ENCODE data around the gene STXBP5.

STXBP5 gene

GRCh38 chr6:147287869-147288271, 83.7 kb downstream of the STXBP5 start:
- TF ChIP-seq EZH2phosphoT487 (IDR thresholded peaks at IDR 0.05; ENCODE audit: borderline replicate concordance, low read length) (no peak), CTCF (IDR thresholded peaks at IDR 0.05; ENCODE audit: low read depth, low read length, poor library complexity, severe bottlenecking) (no peak)
- Histone ChIP-seq H3K27ac (ENCODE audit: low read depth, low read length) (no peak overlapping the region), H3K4me3 (ENCODE audit: low read length) (no peak overlapping the region), H3K4me1 (ENCODE audit: control insufficient read depth, low read length) (no peaks in the 10 kb centered on the region), H4K20me1 (ENCODE audit: control insufficient read depth, insufficient read depth, low read depth, low read length) (no peaks in the 10 kb centered on the region), H3K9me3 (ENCODE audit: control insufficient read depth, insufficient read depth, low read length) (no peaks in the 10 kb centered on the region), H3K9me2 (replicated peaks; ENCODE audit: control insufficient read depth, low read length) (no peaks in the 10 kb centered on the region), H3K36me3 (ENCODE audit: control insufficient read depth, low read length) (peaks cover under 1% of the 10 kb centered on the region; the same call in 1 of the 2 replicates), H3K79me2 (ENCODE audit: control insufficient read depth, low read length) (no peaks in the 10 kb centered on the region), H3F3A (ENCODE audit: control insufficient read depth, insufficient read depth) (no peaks in the 10 kb centered on the region), H3K4me2 (ENCODE audit: low read length) (no peak overlapping the region), H3K27me3 (ENCODE audit: control insufficient read depth, low read length) (no peaks in the 10 kb centered on the region)

- Histone ChIP-seq H3K9me2 (replicated peaks; ENCODE audit: control insufficient read depth, low read length) (no peaks in the 10 kb centered on the region), H3K27me3 (ENCODE audit: control insufficient read depth, low read length) (no peaks in the 10 kb centered on the region), H3K79me2 (ENCODE audit: control insufficient read depth, low read length) (no peaks in the 10 kb centered on the region), H4K20me1 (ENCODE audit: control insufficient read depth, insufficient read depth, low read depth, low read length) (no peaks in the 10 kb centered on the region), H3K4me1 (ENCODE audit: control insufficient read depth, low read length) (no peaks in the 10 kb centered on the region), H3K27ac (ENCODE audit: low read depth, low read length) (no peak overlapping the region), H3K9me3 (ENCODE audit: control insufficient read depth, insufficient read depth, low read length) (no peaks in the 10 kb centered on the region), H3K36me3 (ENCODE audit: control insufficient read depth, low read length) (peaks cover 8% of the 10 kb centered on the region; the same call in 1 of the 2 replicates), H3K4me3 (ENCODE audit: low read length) (no peak overlapping the region), H3K4me2 (ENCODE audit: low read length) (no peak overlapping the region), H3F3A (ENCODE audit: control insufficient read depth, insufficient read depth) (no peaks in the 10 kb centered on the region)
- TF ChIP-seq EZH2phosphoT487 (IDR thresholded peaks at IDR 0.05; ENCODE audit: borderline replicate concordance, low read length) (no peak), CTCF (IDR thresholded peaks at IDR 0.05; ENCODE audit: low read depth, low read length, poor library complexity, severe bottlenecking) (no peak)
Measured at GRCh38 chr6:147297124-147297523, 92.9 kb downstream of the STXBP5 start.

- peaks cover 8% of the 10 kb centered on the region; the same call in 1 of the 2 replicates for H3K36me3 ChIP-seq (ENCODE audit: control insufficient read depth, low read length)
- H3K27me3 ChIP-seq (ENCODE audit: control insufficient read depth, low read length) = no peaks in the 10 kb centered on the region
- no peak overlapping the region for H3K27ac ChIP-seq (ENCODE audit: low read depth, low read length)
- H3K4me3 ChIP-seq (ENCODE audit: low read length) = no peak overlapping the region
- H3F3A ChIP-seq (ENCODE audit: control insufficient read depth, insufficient read depth) = no peaks in the 10 kb centered on the region
- H3K79me2 ChIP-seq (ENCODE audit: control insufficient read depth, low read length) = no peaks in the 10 kb centered on the region
- no peaks in the 10 kb centered on the region for H3K4me1 ChIP-seq (ENCODE audit: control insufficient read depth, low read length)
- TF ChIP-seq CTCF (IDR thresholded peaks at IDR 0.05; ENCODE audit: low read depth, low read length, poor library complexity, severe bottlenecking) = no peak
- no peak for TF ChIP-seq EZH2phosphoT487 (IDR thresholded peaks at IDR 0.05; ENCODE audit: borderline replicate concordance, low read length)
- no peaks in the 10 kb centered on the region for H3K9me3 ChIP-seq (ENCODE audit: control insufficient read depth, insufficient read depth, low read length)
- H3K9me2 ChIP-seq (replicated peaks; ENCODE audit: control insufficient read depth, low read length) = no peaks in the 10 kb centered on the region
- no peak overlapping the region for H3K4me2 ChIP-seq (ENCODE audit: low read length)
- no peaks in the 10 kb centered on the region for H4K20me1 ChIP-seq (ENCODE audit: control insufficient read depth, insufficient read depth, low read depth, low read length)
Measured at GRCh38 chr6:147297663-147298316, 93.6 kb downstream of the STXBP5 start.

Measured in DOHH2 (cell line).